ENCODE results near the gene WAC.

DNA sequence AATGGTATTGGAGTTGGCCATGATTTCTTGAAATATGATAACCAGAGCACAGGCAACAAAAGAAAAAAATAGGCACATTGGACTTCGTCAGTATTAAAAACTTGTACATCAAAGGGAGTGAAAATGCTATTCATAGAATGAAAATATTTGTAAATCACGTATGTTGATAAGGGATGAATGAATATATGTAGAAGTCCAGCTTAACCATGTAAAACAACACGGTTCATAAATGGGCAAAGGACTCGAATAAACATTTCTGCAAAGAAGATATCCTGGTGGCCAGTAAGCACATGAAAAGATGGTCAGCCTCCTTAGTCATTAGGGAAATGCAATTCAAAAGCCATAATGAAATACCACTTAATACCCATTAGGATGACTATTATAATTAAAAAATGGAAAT lies 68.1 kb downstream of the WAC start:
- TF ChIP-seq POLR2AphosphoS5 (IDR thresholded peaks at IDR 0.05) (no peak), EP300 (conservative IDR thresholded peaks at IDR 0.05; ENCODE audit: poor library complexity, severe bottlenecking) (no peak), EZH2 (IDR thresholded peaks at IDR 0.05; ENCODE audit: borderline replicate concordance, insufficient read depth, low read length, poor library complexity, severe bottlenecking) (no peak), SMC3 (conservative IDR thresholded peaks at IDR 0.05; ENCODE audit: poor library complexity) (no peak), RAD21 (conservative IDR thresholded peaks at IDR 0.05) (no peak)
- TF ChIP-seq, protein P1, sequence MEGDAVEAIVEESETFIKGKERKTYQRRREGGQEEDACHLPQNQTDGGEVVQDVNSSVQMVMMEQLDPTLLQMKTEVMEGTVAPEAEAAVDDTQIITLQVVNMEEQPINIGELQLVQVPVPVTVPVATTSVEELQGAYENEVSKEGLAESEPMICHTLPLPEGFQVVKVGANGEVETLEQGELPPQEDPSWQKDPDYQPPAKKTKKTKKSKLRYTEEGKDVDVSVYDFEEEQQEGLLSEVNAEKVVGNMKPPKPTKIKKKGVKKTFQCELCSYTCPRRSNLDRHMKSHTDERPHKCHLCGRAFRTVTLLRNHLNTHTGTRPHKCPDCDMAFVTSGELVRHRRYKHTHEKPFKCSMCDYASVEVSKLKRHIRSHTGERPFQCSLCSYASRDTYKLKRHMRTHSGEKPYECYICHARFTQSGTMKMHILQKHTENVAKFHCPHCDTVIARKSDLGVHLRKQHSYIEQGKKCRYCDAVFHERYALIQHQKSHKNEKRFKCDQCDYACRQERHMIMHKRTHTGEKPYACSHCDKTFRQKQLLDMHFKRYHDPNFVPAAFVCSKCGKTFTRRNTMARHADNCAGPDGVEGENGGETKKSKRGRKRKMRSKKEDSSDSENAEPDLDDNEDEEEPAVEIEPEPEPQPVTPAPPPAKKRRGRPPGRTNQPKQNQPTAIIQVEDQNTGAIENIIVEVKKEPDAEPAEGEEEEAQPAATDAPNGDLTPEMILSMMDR (IDR thresholded peaks at IDR 0.05; ENCODE audit: poor library complexity, severe bottlenecking): no peak
- TF ChIP-seq, protein P2, sequence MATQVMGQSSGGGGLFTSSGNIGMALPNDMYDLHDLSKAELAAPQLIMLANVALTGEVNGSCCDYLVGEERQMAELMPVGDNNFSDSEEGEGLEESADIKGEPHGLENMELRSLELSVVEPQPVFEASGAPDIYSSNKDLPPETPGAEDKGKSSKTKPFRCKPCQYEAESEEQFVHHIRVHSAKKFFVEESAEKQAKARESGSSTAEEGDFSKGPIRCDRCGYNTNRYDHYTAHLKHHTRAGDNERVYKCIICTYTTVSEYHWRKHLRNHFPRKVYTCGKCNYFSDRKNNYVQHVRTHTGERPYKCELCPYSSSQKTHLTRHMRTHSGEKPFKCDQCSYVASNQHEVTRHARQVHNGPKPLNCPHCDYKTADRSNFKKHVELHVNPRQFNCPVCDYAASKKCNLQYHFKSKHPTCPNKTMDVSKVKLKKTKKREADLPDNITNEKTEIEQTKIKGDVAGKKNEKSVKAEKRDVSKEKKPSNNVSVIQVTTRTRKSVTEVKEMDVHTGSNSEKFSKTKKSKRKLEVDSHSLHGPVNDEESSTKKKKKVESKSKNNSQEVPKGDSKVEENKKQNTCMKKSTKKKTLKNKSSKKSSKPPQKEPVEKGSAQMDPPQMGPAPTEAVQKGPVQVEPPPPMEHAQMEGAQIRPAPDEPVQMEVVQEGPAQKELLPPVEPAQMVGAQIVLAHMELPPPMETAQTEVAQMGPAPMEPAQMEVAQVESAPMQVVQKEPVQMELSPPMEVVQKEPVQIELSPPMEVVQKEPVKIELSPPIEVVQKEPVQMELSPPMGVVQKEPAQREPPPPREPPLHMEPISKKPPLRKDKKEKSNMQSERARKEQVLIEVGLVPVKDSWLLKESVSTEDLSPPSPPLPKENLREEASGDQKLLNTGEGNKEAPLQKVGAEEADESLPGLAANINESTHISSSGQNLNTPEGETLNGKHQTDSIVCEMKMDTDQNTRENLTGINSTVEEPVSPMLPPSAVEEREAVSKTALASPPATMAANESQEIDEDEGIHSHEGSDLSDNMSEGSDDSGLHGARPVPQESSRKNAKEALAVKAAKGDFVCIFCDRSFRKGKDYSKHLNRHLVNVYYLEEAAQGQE (IDR thresholded peaks at IDR 0.05; ENCODE audit: borderline replicate concordance): no peak
